ENCODE results near the gene FRS3. TPM values are rescaled to one million over a fixed set of nuclear protein-coding genes. Genes with fewer than 3 reads are reported as not detected.
A peak's percentile ranks its signal among the peaks of the same experiment; 100 is the strongest.

The FRS3 gene
- total RNA-seq, 6 donors from 2014 or later, result 4.1 to 26.2 (median 6.8) TPM

DNA sequence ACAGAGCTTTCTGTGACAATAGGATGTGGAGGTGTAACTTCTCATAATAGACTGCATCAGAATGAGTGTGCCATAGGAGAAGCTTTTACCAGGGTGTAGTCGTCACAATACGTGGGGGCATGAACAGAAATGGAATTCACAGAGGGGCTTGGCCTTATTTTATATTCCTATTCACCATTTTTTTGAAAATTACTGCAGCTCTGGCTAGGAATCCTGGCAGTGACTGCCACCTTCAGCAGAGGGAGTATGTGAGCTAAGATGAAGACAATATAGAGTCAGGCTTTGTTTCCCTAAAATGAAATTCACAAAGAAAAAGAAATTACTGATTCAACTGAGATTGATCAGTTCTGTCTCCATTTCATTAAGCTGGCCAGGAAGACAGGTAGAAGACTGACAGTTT is 21.7 kb upstream of the FRS3 start:
- no peaks in the 10 kb centered on the region for H3K9me3 ChIP-seq
- no peaks in the 10 kb centered on the region for H3K27me3 ChIP-seq
- TF ChIP-seq POLR2A (IDR thresholded peaks at IDR 0.05), result no peak
- TF ChIP-seq, protein P1, sequence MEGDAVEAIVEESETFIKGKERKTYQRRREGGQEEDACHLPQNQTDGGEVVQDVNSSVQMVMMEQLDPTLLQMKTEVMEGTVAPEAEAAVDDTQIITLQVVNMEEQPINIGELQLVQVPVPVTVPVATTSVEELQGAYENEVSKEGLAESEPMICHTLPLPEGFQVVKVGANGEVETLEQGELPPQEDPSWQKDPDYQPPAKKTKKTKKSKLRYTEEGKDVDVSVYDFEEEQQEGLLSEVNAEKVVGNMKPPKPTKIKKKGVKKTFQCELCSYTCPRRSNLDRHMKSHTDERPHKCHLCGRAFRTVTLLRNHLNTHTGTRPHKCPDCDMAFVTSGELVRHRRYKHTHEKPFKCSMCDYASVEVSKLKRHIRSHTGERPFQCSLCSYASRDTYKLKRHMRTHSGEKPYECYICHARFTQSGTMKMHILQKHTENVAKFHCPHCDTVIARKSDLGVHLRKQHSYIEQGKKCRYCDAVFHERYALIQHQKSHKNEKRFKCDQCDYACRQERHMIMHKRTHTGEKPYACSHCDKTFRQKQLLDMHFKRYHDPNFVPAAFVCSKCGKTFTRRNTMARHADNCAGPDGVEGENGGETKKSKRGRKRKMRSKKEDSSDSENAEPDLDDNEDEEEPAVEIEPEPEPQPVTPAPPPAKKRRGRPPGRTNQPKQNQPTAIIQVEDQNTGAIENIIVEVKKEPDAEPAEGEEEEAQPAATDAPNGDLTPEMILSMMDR (IDR thresholded peaks at IDR 0.05), result peak in 2 of 6 experiments; percentile 18 to 30
- H3K4me3 ChIP-seq, result no peak overlapping the region
- WGBS, 2 donors, result 78 to 93% methylated on average over 2 of the region's 2 CpGs
- H3K36me3 ChIP-seq, result peaks cover 0 to 29% (median 12%) of the 10 kb centered on the region in 4 donors
- H3K4me1 ChIP-seq, result no peaks in the 10 kb centered on the region
- ATAC-seq (ENCODE audit: low FRiP score in 2 of 2) (no peak), DNase-seq (no peak)
- no peak overlapping the region for H3K27ac ChIP-seq

DNA sequence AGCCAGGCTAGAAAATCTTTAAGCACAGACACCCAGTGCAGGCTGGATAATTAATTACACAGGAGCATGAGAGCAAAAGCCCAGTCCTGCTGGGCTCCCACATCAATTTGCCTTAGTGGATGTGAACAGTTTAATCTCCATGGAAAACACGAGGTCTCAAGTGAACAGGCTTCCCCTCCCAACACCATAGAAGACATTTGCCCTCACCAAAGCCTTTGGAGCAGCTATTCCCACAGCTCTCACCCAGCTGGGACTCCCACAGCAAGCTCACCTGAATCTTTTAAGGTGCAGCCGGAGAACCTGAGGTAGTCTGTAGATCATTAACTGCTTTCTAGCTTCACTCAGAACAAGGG is 19.8 kb upstream of the FRS3 start:
- Histone ChIP-seq H3K27me3 (no peaks in the 10 kb centered on the region), H3K4me3 (no peak overlapping the region), H3K9me3 (no peaks in the 10 kb centered on the region), H3K4me1 (no peaks in the 10 kb centered on the region), H3K27ac (no peak overlapping the region), H3K36me3 (peaks cover 0 to 34% (median 6%) of the 10 kb centered on the region in 4 donors)
- DNase-seq (no peak), ATAC-seq (ENCODE audit: low FRiP score in 2 of 2) (no peak)
- TF ChIP-seq EP300 (IDR thresholded peaks at IDR 0.05) (no peak), POLR2AphosphoS5 (IDR thresholded peaks at IDR 0.05) (no peak), POLR2A (IDR thresholded peaks at IDR 0.05) (no peak)
- TF ChIP-seq, protein P1 (IDR thresholded peaks at IDR 0.05), result no peak
- WGBS, 2 donors, result 83 to 86% methylated on average over 2 of the region's 2 CpGs

DNA sequence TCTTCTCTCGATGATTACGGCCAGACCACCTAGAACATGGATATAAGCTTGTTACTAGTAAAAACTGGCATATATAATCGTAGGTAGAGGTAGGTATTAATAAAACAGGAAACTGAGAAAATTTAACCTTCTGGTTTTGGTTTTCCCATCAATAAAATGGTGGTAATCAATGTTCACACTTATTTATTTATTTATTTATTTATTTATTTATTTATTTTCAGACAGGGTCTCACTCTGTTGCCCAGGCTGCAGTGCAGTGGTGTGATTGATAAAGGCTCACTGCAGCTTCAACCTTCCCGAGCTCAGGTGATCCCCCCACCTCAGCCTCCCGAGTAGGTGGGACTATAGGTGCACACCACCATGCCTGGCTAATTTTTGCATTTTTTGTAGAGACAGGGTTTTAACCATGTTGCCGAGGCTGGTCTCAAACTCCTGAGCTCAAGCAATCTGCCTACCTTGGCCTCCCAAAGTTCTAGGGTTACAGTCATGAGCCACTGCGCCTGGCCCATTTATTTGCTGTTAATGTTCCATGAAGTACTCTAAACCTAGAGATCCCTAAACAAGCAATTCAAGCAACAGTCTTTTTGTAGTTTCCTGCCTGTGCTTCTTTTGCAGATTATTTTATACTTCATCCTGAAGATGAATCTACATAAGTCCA is 19.3 kb upstream of the FRS3 start:
- WGBS, 2 donors, result 95 to 97% methylated on average over 7 of the region's 7 CpGs
- H3K27me3 ChIP-seq, result no peaks in the 10 kb centered on the region
- H3K9me3 ChIP-seq, result no peaks in the 10 kb centered on the region
- no peak for TF ChIP-seq POLR2A (IDR thresholded peaks at IDR 0.05)
- TF ChIP-seq EP300 (IDR thresholded peaks at IDR 0.05), result no peak
- no peak for TF ChIP-seq POLR2AphosphoS5 (IDR thresholded peaks at IDR 0.05)
- TF ChIP-seq, protein P1 (IDR thresholded peaks at IDR 0.05), result no peak
- ATAC-seq (ENCODE audit: low FRiP score in 2 of 2) (no peak), DNase-seq (no peak)
- no peak overlapping the region for H3K4me3 ChIP-seq
- H3K4me1 ChIP-seq, result peaks cover 0 to 2% (median 0%) of the 10 kb centered on the region in 4 donors
- no peak overlapping the region for H3K27ac ChIP-seq
- peaks cover 0 to 38% (median 7%) of the 10 kb centered on the region in 4 donors for H3K36me3 ChIP-seq

DNA sequence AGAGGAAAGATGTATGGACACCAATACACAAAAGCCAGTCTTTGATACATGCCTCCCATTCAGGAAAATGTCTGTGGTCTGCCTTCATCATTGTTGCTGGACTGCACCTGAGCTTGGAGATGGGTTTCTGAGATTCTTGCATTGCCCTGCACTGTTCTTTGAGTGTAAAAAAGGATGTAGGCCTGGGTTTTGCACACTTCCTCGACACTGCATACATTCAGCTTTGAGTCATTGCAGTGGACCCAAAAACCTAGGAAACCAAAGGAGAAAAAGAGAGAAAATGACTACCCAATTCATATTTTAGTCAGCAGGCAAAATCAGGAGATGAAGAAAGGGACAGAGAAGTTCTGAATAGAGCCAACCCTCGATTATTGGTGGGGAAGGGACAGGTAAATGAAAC is 16.8 kb upstream of the FRS3 start:
- 93 to 96% methylated on average over 2 of the region's 2 CpGs for WGBS, 2 donors

More for the DNA sequence above, 16.8 kb upstream of the FRS3 start:
- Histone ChIP-seq H3K27ac (no peak overlapping the region), H3K9me3 (no peaks in the 10 kb centered on the region), H3K4me1 (peaks cover 0 to 10% (median 0%) of the 10 kb centered on the region in 4 donors), H3K4me3 (no peak overlapping the region), H3K36me3 (peaks cover 0 to 48% (median 14%) of the 10 kb centered on the region in 4 donors), H3K27me3 (no peaks in the 10 kb centered on the region)
- DNase-seq (no peak), ATAC-seq (ENCODE audit: low FRiP score in 2 of 2) (no peak)
- TF ChIP-seq EP300 (IDR thresholded peaks at IDR 0.05) (no peak), POLR2A (IDR thresholded peaks at IDR 0.05) (no peak), POLR2AphosphoS5 (IDR thresholded peaks at IDR 0.05) (no peak)
- TF ChIP-seq, protein P1 (IDR thresholded peaks at IDR 0.05), result no peak
